Measurements from ENCODE around the gene NXNL1.
"Not testable (repeated sequence)": the region's sequence is repeated elsewhere in the genome, so short reads cannot be mapped to it uniquely, and the experiment has no call there.

NXNL1 gene, protein sequence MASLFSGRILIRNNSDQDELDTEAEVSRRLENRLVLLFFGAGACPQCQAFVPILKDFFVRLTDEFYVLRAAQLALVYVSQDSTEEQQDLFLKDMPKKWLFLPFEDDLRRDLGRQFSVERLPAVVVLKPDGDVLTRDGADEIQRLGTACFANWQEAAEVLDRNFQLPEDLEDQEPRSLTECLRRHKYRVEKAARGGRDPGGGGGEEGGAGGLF

DNA sequence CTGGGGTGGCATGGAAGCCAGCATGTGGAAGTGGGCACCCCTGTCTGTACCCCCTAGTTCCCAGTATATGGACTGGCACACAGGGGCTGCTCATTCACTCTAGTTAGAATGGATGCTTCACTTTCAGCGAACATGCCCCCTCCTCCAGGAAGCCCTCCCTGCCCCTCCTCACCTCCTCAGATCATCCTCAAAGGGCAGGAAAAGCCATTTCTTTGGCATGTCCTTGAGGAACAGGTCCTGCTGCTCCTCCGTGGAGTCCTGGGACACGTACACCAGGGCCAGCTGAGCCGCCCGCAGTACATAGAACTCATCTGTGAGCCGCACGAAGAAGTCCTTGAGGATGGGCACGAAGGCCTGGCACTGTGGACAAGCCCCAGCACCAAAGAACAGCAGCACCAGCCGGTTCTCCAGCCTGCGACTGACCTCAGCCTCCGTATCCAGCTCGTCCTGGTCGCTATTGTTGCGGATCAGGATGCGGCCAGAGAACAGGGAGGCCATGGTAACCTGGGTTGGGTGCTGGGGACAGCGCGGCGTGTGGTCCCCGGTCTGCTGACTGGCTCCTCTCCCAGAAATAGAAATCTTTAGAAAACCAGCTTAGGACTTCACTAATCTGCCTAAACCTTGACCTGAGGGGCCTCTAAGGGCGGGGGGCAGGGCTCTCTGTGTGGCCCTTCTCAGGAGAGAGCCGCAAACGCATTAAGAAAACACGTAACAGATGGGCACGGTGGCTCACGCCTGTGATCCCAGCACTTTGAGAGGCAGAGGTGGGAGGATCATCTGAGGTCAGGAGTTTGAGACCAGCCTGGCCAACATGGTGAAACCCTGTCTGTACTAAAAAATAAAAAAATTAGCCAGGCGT lies at the start of gene NXNL1:
TSS of gene NXNL1 (minus strand) at position 555 of the 859 bp plus-strand sequence. CDS start at position 498, 57 bp downstream.
- Mint-ChIP-seq H3K27me3 (peaks cover 83% of the 10 kb centered on the region), H3K4me1 (no peaks in the 10 kb centered on the region), H3K9me3 (no peaks in the 10 kb centered on the region), H3K4me3 (no peak within 1 kb of the TSS), H3K27ac (no peak within 1 kb of the TSS), H3K36me3 (no peaks in the 10 kb centered on the region)
- CTCF ChIA-PET = no interaction called here
- no peak for DNase-seq

DNA sequence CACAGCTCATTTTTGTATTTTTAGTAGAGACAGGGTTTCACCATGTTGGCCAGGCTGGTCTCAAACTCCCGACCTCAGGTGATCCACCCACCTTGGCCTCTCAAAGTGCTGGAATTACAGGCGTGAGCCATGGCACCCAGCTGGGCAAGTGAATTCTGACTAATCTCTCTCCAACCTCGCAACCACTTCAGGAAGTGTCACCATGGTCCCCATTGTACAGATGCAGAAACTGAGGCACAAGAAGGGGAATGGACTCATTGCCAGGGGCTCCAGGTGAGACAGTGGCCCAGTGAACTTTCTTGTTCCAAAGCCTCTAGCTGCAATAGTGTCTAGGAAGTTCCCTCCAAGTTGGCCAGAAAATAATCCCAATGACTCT lies 47.8 kb upstream of the NXNL1 start:
- not testable (repeated sequence) for H3K9me3 Mint-ChIP-seq, H3K27me3 Mint-ChIP-seq, DNase-seq, H3K4me3 Mint-ChIP-seq
- H3K27ac Mint-ChIP-seq = peak overlapping the region; percentile 14
- CTCF ChIA-PET = interaction anchor here (9.7 kb wide), 1 partner anchor 12 kb away, joined by 58 read pairs; no protein-coding TSS in a partner anchor
- H3K36me3 Mint-ChIP-seq = peaks cover 17% of the 10 kb centered on the region
- H3K4me1 Mint-ChIP-seq = peaks cover 33% of the 10 kb centered on the region

GRCh38 chr19:17506745-17507144 lies 46.0 kb upstream of the NXNL1 start:
- Mint-ChIP-seq H3K4me1 (peaks cover 21% of the 10 kb centered on the region), H3K27ac (no peak overlapping the region), H3K36me3 (peaks cover 14% of the 10 kb centered on the region), H3K9me3 (peaks cover 3% of the 10 kb centered on the region), H3K27me3 (no peaks in the 10 kb centered on the region), H3K4me3 (no peak overlapping the region)
- CTCF ChIA-PET = interaction anchor here (9.7 kb wide), 1 partner anchor 10 kb away, joined by 58 read pairs; no protein-coding TSS in a partner anchor
- no peak for DNase-seq

DNA sequence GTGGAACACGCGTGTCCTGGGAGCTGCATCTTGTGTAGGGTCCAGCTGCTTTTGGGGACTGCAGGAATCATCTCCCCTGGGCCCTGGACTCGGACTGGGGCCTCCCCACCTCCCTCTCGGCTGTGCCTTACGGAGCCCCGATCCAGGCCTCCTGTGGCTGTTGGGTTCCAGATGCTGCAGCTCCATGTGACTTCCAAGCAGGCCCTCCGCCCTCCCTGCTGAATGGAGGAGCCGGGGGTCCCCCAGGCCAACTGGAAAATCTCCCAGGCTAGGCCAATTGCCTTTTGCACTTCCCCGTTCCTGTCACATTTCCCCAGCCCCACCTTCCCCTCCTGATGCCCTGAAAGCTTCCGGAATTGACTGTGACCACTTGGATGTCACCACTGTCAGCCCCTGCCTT lies 44.5 kb upstream of the NXNL1 start:
- Mint-ChIP-seq H3K9me3 (peaks cover 3% of the 10 kb centered on the region), H3K36me3 (peaks cover 9% of the 10 kb centered on the region), H3K4me3 (no peak overlapping the region), H3K27ac (no peak overlapping the region), H3K27me3 (no peaks in the 10 kb centered on the region), H3K4me1 (peaks cover 20% of the 10 kb centered on the region)
- no peak for DNase-seq
- CTCF ChIA-PET = interaction anchor here (9.7 kb wide), 1 partner anchor 9 kb away, joined by 58 read pairs; no protein-coding TSS in a partner anchor

DNA sequence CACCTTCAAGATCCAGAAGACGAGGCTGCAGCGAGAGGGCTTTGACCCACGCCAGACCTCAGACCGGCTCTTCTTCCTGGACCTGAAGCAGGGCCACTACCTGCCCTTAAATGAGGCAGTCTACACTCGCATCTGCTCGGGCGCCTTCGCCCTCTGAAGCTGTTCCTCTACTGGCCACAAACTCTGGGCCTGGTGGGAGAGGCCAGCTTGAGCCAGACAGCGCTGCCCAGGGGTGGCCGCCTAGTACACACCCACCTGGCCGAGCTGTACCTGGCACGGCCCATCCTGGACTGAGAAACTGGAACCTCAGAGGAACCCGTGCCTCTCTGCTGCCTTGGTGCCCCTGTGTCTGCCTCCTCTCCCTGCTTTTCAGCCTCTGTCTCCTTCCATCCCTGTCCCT lies 43.7 kb upstream of the NXNL1 start:
- Mint-ChIP-seq H3K4me3 (no peak overlapping the region), H3K4me1 (peaks cover 21% of the 10 kb centered on the region), H3K36me3 (peaks cover 8% of the 10 kb centered on the region), H3K27me3 (no peaks in the 10 kb centered on the region), H3K27ac (no peak overlapping the region), H3K9me3 (peaks cover 3% of the 10 kb centered on the region)
- DNase-seq = no peak
- CTCF ChIA-PET = interaction anchor here (9.7 kb wide), 1 partner anchor 8 kb away, joined by 58 read pairs; no protein-coding TSS in a partner anchor

- CTCF ChIA-PET = no interaction called here
- Mint-ChIP-seq H3K27me3 (no peaks in the 10 kb centered on the region), H3K4me3 (no peak overlapping the region), H3K27ac (no peak overlapping the region), H3K9me3 (peaks cover 3% of the 10 kb centered on the region), H3K4me1 (peaks cover 22% of the 10 kb centered on the region), H3K36me3 (peaks cover 8% of the 10 kb centered on the region)
- no peak for DNase-seq
Measured at GRCh38 chr19:17504030-17504429, 43.3 kb upstream of the NXNL1 start.

GRCh38 chr19:17503240-17503639 lies 42.5 kb upstream of the NXNL1 start:
- H3K27me3 Mint-ChIP-seq = no peaks in the 10 kb centered on the region
- no peak for DNase-seq
- peaks cover 18% of the 10 kb centered on the region for H3K4me1 Mint-ChIP-seq
- CTCF ChIA-PET = no interaction called here
- H3K36me3 Mint-ChIP-seq = peaks cover 5% of the 10 kb centered on the region
- no peak overlapping the region for H3K27ac Mint-ChIP-seq
- H3K9me3 Mint-ChIP-seq = peaks cover 3% of the 10 kb centered on the region
- no peak overlapping the region for H3K4me3 Mint-ChIP-seq

- H3K4me3 Mint-ChIP-seq = no peak overlapping the region
- no peak for DNase-seq
- peaks cover 26% of the 10 kb centered on the region for H3K4me1 Mint-ChIP-seq
- CTCF ChIA-PET = no interaction called here
- H3K36me3 Mint-ChIP-seq = no peaks in the 10 kb centered on the region
- no peak overlapping the region for H3K27ac Mint-ChIP-seq
- no peaks in the 10 kb centered on the region for H3K27me3 Mint-ChIP-seq
- no peaks in the 10 kb centered on the region for H3K9me3 Mint-ChIP-seq
Measured at GRCh38 chr19:17500447-17501198, 39.9 kb upstream of the NXNL1 start.

DNA sequence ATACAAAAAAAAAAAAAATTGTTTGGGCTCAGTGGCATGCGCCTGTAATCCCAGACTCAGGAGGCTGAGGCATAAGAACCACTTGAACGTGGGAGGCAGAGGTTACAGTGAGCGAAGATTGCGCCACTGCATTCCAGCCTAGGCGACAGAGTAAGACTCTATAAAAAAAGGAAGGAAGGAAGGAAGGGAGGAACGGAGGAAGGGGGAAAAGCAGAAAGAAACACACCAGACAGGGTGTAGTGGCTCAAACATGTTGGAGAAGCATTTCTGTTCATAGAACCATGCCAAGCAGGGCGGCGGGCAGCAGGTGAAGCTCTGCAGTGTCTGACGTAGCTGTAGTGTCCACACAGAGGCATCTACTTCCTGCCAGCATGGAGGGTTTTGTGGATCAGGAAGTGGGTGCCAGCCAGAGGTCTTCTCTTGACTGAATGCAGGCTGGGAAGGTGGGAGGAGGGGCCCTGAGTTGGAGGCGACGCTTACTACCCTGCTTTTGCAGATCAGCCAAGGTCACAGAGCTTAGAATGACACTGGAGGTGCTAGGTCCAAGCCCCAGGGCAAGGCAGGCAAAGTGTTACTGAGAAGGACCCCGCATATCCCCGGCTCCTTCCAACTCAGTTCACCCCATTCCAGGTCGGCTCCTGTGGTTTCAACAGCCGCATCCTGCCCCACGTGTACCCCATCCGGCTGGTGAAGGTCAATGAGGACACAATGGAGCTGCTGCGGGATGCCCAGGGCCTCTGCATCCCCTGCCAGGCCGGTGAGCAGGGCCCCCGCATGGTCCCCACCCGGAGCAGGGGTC lies 39.1 kb upstream of the NXNL1 start:
- DNase-seq = no peak
- H3K9me3 Mint-ChIP-seq = no peaks in the 10 kb centered on the region
- no peaks in the 10 kb centered on the region for H3K36me3 Mint-ChIP-seq
- no peak overlapping the region for H3K4me3 Mint-ChIP-seq
- CTCF ChIA-PET = no interaction called here
- H3K27me3 Mint-ChIP-seq = no peaks in the 10 kb centered on the region
- peaks cover 27% of the 10 kb centered on the region for H3K4me1 Mint-ChIP-seq
- no peak overlapping the region for H3K27ac Mint-ChIP-seq

- H3K36me3 Mint-ChIP-seq, H3K27me3 Mint-ChIP-seq, DNase-seq, H3K4me3 Mint-ChIP-seq, H3K27ac Mint-ChIP-seq, H3K9me3 Mint-ChIP-seq: not testable (repeated sequence)
- H3K4me1 Mint-ChIP-seq = peaks cover 27% of the 10 kb centered on the region
- CTCF ChIA-PET = interaction anchor here (0.6 kb wide), 1 partner anchor 23 kb away, joined by 3 read pairs; no protein-coding TSS in a partner anchor
Measured at GRCh38 chr19:17499025-17499424, 38.3 kb upstream of the NXNL1 start.

DNA sequence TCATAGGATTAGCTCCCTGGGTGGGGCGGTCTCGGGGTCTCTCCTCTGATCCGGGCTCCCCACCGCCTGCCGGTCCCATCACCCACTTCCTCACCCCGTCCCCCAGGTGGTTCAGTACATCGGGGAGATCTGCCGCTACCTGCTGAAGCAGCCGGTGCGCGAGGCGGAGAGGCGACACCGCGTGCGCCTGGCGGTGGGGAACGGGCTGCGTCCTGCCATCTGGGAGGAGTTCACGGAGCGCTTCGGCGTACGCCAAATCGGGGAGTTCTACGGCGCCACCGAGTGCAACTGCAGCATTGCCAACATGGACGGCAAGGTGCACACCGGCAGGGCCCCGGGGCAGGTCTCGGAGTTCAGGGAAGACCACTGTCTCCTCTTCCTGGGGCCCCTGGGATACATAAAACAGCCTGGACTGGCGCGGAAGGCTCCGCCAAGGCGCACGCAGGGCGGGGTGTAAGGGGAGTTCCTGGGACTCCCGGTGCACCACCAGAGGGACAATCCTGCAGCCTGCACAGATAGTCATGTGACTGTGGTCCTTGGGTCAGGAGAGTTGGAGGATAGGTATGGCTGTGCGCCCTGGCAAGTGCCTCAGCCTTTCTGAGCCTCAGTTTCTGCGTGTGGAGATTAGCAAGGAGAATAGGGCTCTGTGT lies 36.5 kb upstream of the NXNL1 start:
- Mint-ChIP-seq H3K4me3 (no peak overlapping the region), H3K27ac (no peak overlapping the region), H3K27me3 (no peaks in the 10 kb centered on the region), H3K4me1 (peaks cover 27% of the 10 kb centered on the region), H3K36me3 (no peaks in the 10 kb centered on the region), H3K9me3 (no peaks in the 10 kb centered on the region)
- CTCF ChIA-PET = interaction anchor here (0.5 to 4.5 kb wide), 20 partner anchors 12 to 134 kb away, joined by 3 to 58 read pairs (median 3); partner anchors contain the start of genes PGLS and SLC27A1
- no peak for DNase-seq

DNA sequence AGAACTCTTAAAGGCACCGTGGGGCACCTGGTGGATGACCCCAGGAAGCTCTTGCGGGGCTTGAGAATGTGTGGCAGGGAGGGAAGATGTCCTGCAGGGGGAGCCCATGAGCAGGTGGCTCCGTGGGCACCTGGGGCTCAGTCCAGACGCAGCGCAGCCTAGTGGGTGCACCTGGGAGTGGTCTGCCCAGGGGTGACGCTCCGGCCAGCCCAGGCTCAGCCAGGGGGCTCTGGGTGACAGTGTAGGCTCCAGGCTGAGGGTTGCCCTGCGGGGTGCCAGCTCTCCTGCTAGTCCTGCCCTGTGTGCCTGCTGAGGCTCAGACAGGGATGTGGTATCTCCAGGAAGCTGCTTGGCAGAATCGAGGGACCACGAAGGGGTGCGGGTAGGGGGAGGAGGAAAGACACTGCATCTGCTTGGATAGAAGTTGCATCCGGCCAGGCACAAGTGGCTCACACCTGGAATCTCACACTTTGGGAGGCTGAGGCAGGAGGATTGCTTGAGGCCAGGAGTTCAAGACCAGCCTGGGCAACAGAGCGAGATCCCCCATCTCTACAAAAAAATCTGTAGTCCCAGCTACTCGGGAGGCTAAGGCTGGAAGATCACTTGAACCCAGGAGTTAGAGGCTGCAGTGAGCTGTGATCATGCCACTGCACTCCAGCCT lies 35.7 kb upstream of the NXNL1 start:
- Mint-ChIP-seq H3K27ac (no peak overlapping the region), H3K4me1 (peaks cover 29% of the 10 kb centered on the region), H3K9me3 (no peaks in the 10 kb centered on the region), H3K27me3 (no peaks in the 10 kb centered on the region), H3K36me3 (no peaks in the 10 kb centered on the region), H3K4me3 (no peak overlapping the region)
- CTCF ChIA-PET = interaction anchor here (0.5 to 4.5 kb wide), 32 partner anchors 9 to 358 kb away, joined by 3 to 58 read pairs (median 4); partner anchors contain the start of genes PGLS and SLC27A1
- DNase-seq = peak; percentile 89
